GM21717 (cell line): Measurements from ENCODE around the gene COL5A1.

Experiments used
- ATAC-seq: cut with Tn5 transposase; IDR thresholded peaks from one replicate; pipeline ENCODE4 v1.9.1; 2021; ENCODE audit warnings: mild to moderate bottlenecking, moderate library complexity; ENCODE audit not compliant: unreplicated experiment

Gene COL5A1

GRCh38 chr9:134737842-134738580 lies 96.4 kb downstream of the COL5A1 start:
- no peak for ATAC-seq

GRCh38 chr9:134738869-134739659 lies 97.5 kb downstream of the COL5A1 start:
- ATAC-seq = no peak

GRCh38 chr9:134739660-134739968 lies 98.0 kb downstream of the COL5A1 start:
- no peak for ATAC-seq

- no peak for ATAC-seq
Measured at GRCh38 chr9:134740071-134740470, 98.5 kb downstream of the COL5A1 start.

- ATAC-seq = no peak
Measured at GRCh38 chr9:134741846-134742245, 100.2 kb downstream of the COL5A1 start.

- ATAC-seq = no peak
Measured at GRCh38 chr9:134742822-134743535, 101.4 kb downstream of the COL5A1 start.

- ATAC-seq = no peak
Measured at GRCh38 chr9:134743853-134744252, 102.2 kb downstream of the COL5A1 start.

- no peak for ATAC-seq
Measured at GRCh38 chr9:134744385-134745295, 103.0 kb downstream of the COL5A1 start.

GRCh38 chr9:134747951-134748489 lies 106.4 kb downstream of the COL5A1 start:
- no peak for ATAC-seq

- ATAC-seq = no peak
Measured at GRCh38 chr9:134748591-134748990, 107.0 kb downstream of the COL5A1 start.

- ATAC-seq = no peak
Measured at GRCh38 chr9:134750450-134751155, 109.0 kb downstream of the COL5A1 start.

GRCh38 chr9:134751622-134752021 lies 110.0 kb downstream of the COL5A1 start:
- ATAC-seq = no peak

GRCh38 chr9:134752471-134753168 lies 111.0 kb downstream of the COL5A1 start:
- ATAC-seq = no peak

GRCh38 chr9:134753191-134753590 lies 111.6 kb downstream of the COL5A1 start:
- no peak for ATAC-seq

- no peak for ATAC-seq
Measured at GRCh38 chr9:134755221-134755907, 113.8 kb downstream of the COL5A1 start.

GRCh38 chr9:134756098-134756497 lies 114.5 kb downstream of the COL5A1 start:
- ATAC-seq = no peak

- no peak for ATAC-seq
Measured at GRCh38 chr9:134757216-134757975, 115.8 kb downstream of the COL5A1 start.
